GM23338 (cell line): ENCODE data around the gene CCL4L2. TPM values are rescaled to one million over a fixed set of nuclear protein-coding genes. Genes with fewer than 3 reads are reported as not detected.

ENCODE experiments used
- ATAC-seq: fragments of 200-7000 bp; cut with Tn5 transposase; 3 replicates; pipeline ENCODE4 v1.9.1; 2020
- DNase-seq: peaks from one replicate; pipeline ENCODE4 v3.0.0-alpha.2; 2015; ENCODE audit warnings: low spot score
- H2AFZ ChIP-seq: fragments of 200-600 bp; sonication (generic); 2 replicates; pipeline ENCODE4 v1.8.0; 2016; ENCODE audit warnings: antibody characterized with exemption, mild to moderate bottlenecking, moderate library complexity
- H3F3A ChIP-seq: fragments of 200-600 bp; sonication (generic); replicated peaks from 2 replicates; pipeline ENCODE4 v1.8.0; 2017; ENCODE audit warnings: antibody characterized with exemption, mixed run types, low read depth
- H3K27ac ChIP-seq: fragments of 200-600 bp; sonication (generic); 2 replicates; pipeline ENCODE4 v1.6.1; 2016; ENCODE audit warnings: low read depth
- H3K27me3 ChIP-seq: fragments of 200-600 bp; sonication (generic); 2 replicates; pipeline ENCODE4 v1.8.0; 2016; ENCODE audit warnings: mild to moderate bottlenecking, mixed run types, moderate library complexity; ENCODE audit not compliant: insufficient read depth
- H3K36me3 ChIP-seq: fragments of 200-600 bp; sonication (generic); 2 replicates; pipeline ENCODE4 v1.8.0; 2016; ENCODE audit warnings: mild to moderate bottlenecking; ENCODE audit not compliant: insufficient read depth
- H3K4me1 ChIP-seq: fragments of 200-600 bp; sonication (generic); 2 replicates; pipeline ENCODE4 v1.8.0; 2016; ENCODE audit warnings: mild to moderate bottlenecking, moderate library complexity; ENCODE audit not compliant: insufficient read depth
- H3K4me2 ChIP-seq: fragments of 200-600 bp; sonication (generic); 2 replicates; pipeline ENCODE4 v1.7.1; 2017; ENCODE audit warnings: mixed run types
- H3K4me3 ChIP-seq: fragments of 200-600 bp; sonication (generic); 2 replicates; pipeline ENCODE4 v1.6.1; 2016; ENCODE audit warnings: mixed run types
- H3K79me2 ChIP-seq: fragments of 200-600 bp; sonication (generic); replicated peaks from 2 replicates; pipeline ENCODE4 v1.8.0; 2017; ENCODE audit warnings: mild to moderate bottlenecking; ENCODE audit not compliant: insufficient read depth
- H3K9me2 ChIP-seq: fragments of 200-600 bp; sonication (generic); 2 replicates; pipeline ENCODE4 v1.8.0; 2017; ENCODE audit not compliant: insufficient read depth
- H4K20me1 ChIP-seq: fragments of 200-600 bp; sonication (generic); replicated peaks from 2 replicates; pipeline ENCODE4 v1.8.0; 2017; ENCODE audit warnings: mild to moderate bottlenecking; ENCODE audit not compliant: insufficient read depth
- H3K27ac Mint-ChIP-seq: 2 replicates; pipeline ENCODE4 v1.8.0; 2020; ENCODE audit warnings: inconsistent platforms, mild to moderate bottlenecking, moderate library complexity, mixed read lengths
- H3K27me3 Mint-ChIP-seq: 3 replicates; pipeline ENCODE4 v1.8.0; 2022; ENCODE audit warnings: low read depth, mild to moderate bottlenecking, moderate library complexity, mixed read lengths, inconsistent platforms; ENCODE audit not compliant: insufficient read depth, poor library complexity
- H3K36me3 Mint-ChIP-seq: 3 replicates; pipeline ENCODE4 v1.8.0; 2021; ENCODE audit warnings: low read depth, mild to moderate bottlenecking, inconsistent platforms, moderate library complexity, mixed read lengths
- H3K4me1 Mint-ChIP-seq: 3 replicates; pipeline ENCODE4 v1.8.0; 2020; ENCODE audit warnings: mild to moderate bottlenecking, inconsistent platforms, mixed read lengths
- H3K4me3 Mint-ChIP-seq: 3 replicates; pipeline ENCODE4 v1.8.0; 2021; ENCODE audit warnings: moderate library complexity, mild to moderate bottlenecking, inconsistent platforms, mixed read lengths
- H3K9me3 Mint-ChIP-seq: 3 replicates; pipeline ENCODE4 v1.8.0; 2020; ENCODE audit warnings: moderate library complexity, mild to moderate bottlenecking, inconsistent platforms, mixed read lengths
- CREB1 ChIP-seq: fragments of 250-450 bp; sonication (Bioruptor Pico); IDR thresholded peaks from 2 replicates; pipeline ENCODE4 v1.5.0; 2020; ENCODE audit warnings: low read depth, mild to moderate bottlenecking, moderate library complexity
- CTCF ChIP-seq, 2 experiments: fragments of 200-600 bp in 1 of 2; sonication (generic) in 1 of 2; conservative IDR thresholded peaks; 2 replicates each; pipeline versions ENCODE4 v1.5.1 to v1.6.1; 2016 to 2017; ENCODE audit warnings: antibody characterized with exemption in 2 of 2, low read depth in 2 of 2, mild to moderate bottlenecking in 2 of 2, moderate library complexity in 1 of 2
- ETS1 ChIP-seq: IDR thresholded peaks from 2 replicates; pipeline ENCODE4 v1.6.1; 2016; ENCODE audit warnings: antibody characterized with exemption
- EZH2 ChIP-seq: fragments of 200-600 bp; sonication (generic); IDR thresholded peaks from one replicate; pipeline ENCODE4 v1.8.0; 2017; ENCODE audit warnings: antibody characterized with exemption, mild to moderate bottlenecking, low read depth; ENCODE audit not compliant: unreplicated experiment
- EZH2phosphoT487 ChIP-seq: fragments of 200-600 bp; sonication (generic); IDR thresholded peaks from one replicate; pipeline ENCODE4 v1.8.1; 2018; ENCODE audit warnings: antibody characterized with exemption; ENCODE audit not compliant: unreplicated experiment
- JUNB ChIP-seq: IDR thresholded peaks from one replicate; pipeline ENCODE4 v1.6.1; 2016; ENCODE audit warnings: antibody characterized with exemption; ENCODE audit not compliant: unreplicated experiment
- NANOG ChIP-seq: IDR thresholded peaks from 2 replicates; pipeline ENCODE4 v1.6.1; 2016; ENCODE audit warnings: antibody characterized with exemption, borderline replicate concordance
- POLR2AphosphoS5 ChIP-seq: IDR thresholded peaks from 2 replicates; pipeline ENCODE4 v1.6.1; 2016; ENCODE audit warnings: antibody characterized with exemption, low read depth
- REST ChIP-seq: IDR thresholded peaks from one replicate; pipeline ENCODE4 v1.6.1; 2018; ENCODE audit warnings: antibody characterized with exemption; ENCODE audit not compliant: unreplicated experiment
- STAT1 ChIP-seq: IDR thresholded peaks from one replicate; pipeline ENCODE4 v1.6.1; 2016; ENCODE audit warnings: antibody characterized with exemption; ENCODE audit not compliant: unreplicated experiment
- ZNF114 ChIP-seq: fragments of 250-450 bp; sonication (Bioruptor Pico); IDR thresholded peaks from 2 replicates; pipeline ENCODE4 v1.5.0; 2020; ENCODE audit warnings: mild to moderate bottlenecking, moderate library complexity
- ZNF331 ChIP-seq: fragments of 250-450 bp; sonication (Bioruptor Pico); IDR thresholded peaks from 2 replicates; pipeline ENCODE4 v1.5.0; 2020; ENCODE audit warnings: low read depth, mild to moderate bottlenecking, moderate library complexity
- polyA plus RNA-seq: library from polyadenylated mRNA; unstranded; fragments of >200 nt; fragmentation: Nextera tagmentation; extraction: Ambion mirVana; gene quantifications from 2 replicates; pipeline ENCODE4 v1.2.1, GENCODE V29; 2016
- total RNA-seq: library from RNA; depleted of rRNA; stranded (reverse); fragments of >200 nt; shearing (Covaris generic); gene quantifications from 2 replicates; pipeline ENCODE4 v1.2.3, GENCODE V29; 2014
- TF ChIP-seq, protein P1 (sequence below): fragments of 250-450 bp; sonication (Bioruptor Pico); IDR thresholded peaks from 2 replicates; pipeline ENCODE4 v1.5.0; 2020; ENCODE audit warnings: mild to moderate bottlenecking, moderate library complexity

The CCL4L2 gene
- total and polyA plus RNA-seq, 2 experiments from 2014 or later = not detected

GRCh38 chr17:36213695-36214094, 2.8 kb downstream of the CCL4L2 start:
- Histone ChIP-seq H3K4me3 (no peak overlapping the region), H4K20me1 (no peaks in the 10 kb centered on the region), H2AFZ (no peak overlapping the region), H3K27ac (no peak overlapping the region), H3F3A (no peaks in the 10 kb centered on the region), H3K27me3 (no peaks in the 10 kb centered on the region), H3K79me2 (no peaks in the 10 kb centered on the region), H3K36me3 (peaks cover 4% of the 10 kb centered on the region; the same call in 1 of the 2 replicates), H3K4me2 (no peak overlapping the region), H3K9me2 (peaks cover 14% of the 10 kb centered on the region), H3K4me1 (no peaks in the 10 kb centered on the region)
- TF ChIP-seq CTCF (conservative IDR thresholded peaks at IDR 0.05; ENCODE audit: low read depth in 2 of 2) = no peak
- no peak for TF ChIP-seq EZH2
- no peak for TF ChIP-seq POLR2AphosphoS5
- no peak for TF ChIP-seq ETS1
- no peak for TF ChIP-seq STAT1
- no peak for TF ChIP-seq ZNF114 (CRISPR knock-in tag)
- no peak for TF ChIP-seq CREB1 (CRISPR knock-in tag)
- TF ChIP-seq, protein P1, sequence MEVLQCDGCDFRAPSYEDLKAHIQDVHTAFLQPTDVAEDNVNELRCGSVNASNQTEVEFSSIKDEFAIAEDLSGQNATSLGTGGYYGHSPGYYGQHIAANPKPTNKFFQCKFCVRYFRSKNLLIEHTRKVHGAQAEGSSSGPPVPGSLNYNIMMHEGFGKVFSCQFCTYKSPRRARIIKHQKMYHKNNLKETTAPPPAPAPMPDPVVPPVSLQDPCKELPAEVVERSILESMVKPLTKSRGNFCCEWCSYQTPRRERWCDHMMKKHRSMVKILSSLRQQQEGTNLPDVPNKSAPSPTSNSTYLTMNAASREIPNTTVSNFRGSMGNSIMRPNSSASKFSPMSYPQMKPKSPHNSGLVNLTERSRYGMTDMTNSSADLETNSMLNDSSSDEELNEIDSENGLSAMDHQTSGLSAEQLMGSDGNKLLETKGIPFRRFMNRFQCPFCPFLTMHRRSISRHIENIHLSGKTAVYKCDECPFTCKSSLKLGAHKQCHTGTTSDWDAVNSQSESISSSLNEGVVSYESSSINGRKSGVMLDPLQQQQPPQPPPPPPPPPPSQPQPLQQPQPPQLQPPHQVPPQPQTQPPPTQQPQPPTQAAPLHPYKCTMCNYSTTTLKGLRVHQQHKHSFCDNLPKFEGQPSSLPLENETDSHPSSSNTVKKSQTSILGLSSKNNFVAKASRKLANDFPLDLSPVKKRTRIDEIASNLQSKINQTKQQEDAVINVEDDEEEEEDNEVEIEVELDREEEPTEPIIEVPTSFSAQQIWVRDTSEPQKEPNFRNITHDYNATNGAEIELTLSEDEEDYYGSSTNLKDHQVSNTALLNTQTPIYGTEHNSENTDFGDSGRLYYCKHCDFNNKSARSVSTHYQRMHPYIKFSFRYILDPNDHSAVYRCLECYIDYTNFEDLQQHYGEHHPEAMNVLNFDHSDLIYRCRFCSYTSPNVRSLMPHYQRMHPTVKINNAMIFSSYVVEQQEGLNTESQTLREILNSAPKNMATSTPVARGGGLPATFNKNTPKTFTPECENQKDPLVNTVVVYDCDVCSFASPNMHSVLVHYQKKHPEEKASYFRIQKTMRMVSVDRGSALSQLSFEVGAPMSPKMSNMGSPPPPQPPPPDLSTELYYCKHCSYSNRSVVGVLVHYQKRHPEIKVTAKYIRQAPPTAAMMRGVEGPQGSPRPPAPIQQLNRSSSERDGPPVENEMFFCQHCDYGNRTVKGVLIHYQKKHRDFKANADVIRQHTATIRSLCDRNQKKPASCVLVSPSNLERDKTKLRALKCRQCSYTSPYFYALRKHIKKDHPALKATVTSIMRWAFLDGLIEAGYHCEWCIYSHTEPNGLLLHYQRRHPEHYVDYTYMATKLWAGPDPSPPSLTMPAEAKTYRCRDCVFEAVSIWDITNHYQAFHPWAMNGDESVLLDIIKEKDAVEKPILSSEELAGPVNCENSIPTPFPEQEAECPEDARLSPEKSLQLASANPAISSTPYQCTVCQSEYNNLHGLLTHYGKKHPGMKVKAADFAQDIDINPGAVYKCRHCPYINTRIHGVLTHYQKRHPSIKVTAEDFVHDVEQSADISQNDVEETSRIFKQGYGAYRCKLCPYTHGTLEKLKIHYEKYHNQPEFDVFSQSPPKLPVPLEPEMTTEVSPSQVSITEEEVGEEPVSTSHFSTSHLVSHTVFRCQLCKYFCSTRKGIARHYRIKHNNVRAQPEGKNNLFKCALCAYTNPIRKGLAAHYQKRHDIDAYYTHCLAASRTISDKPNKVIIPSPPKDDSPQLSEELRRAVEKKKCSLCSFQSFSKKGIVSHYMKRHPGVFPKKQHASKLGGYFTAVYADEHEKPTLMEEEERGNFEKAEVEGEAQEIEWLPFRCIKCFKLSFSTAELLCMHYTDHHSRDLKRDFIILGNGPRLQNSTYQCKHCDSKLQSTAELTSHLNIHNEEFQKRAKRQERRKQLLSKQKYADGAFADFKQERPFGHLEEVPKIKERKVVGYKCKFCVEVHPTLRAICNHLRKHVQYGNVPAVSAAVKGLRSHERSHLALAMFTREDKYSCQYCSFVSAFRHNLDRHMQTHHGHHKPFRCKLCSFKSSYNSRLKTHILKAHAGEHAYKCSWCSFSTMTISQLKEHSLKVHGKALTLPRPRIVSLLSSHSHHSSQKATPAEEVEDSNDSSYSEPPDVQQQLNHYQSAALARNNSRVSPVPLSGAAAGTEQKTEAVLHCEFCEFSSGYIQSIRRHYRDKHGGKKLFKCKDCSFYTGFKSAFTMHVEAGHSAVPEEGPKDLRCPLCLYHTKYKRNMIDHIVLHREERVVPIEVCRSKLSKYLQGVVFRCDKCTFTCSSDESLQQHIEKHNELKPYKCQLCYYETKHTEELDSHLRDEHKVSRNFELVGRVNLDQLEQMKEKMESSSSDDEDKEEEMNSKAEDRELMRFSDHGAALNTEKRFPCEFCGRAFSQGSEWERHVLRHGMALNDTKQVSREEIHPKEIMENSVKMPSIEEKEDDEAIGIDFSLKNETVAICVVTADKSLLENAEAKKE (CRISPR knock-in tag) = no peak
- TF ChIP-seq REST = no peak
- TF ChIP-seq ZNF331 (CRISPR knock-in tag) = no peak
- no peak for TF ChIP-seq EZH2phosphoT487
- no peak for TF ChIP-seq NANOG
- TF ChIP-seq JUNB = no peak
- H3K9me3 Mint-ChIP-seq = peaks cover 11% of the 10 kb centered on the region
- H3K36me3 Mint-ChIP-seq = no peaks in the 10 kb centered on the region
- no peak overlapping the region for H3K4me3 Mint-ChIP-seq
- peaks cover 2% of the 10 kb centered on the region for H3K27me3 Mint-ChIP-seq
- DNase-seq (no peak), ATAC-seq (no peak)
- H3K4me1 Mint-ChIP-seq = peaks cover 10% of the 10 kb centered on the region; the same call in 2 of the 3 replicates
- H3K27ac Mint-ChIP-seq = no peak overlapping the region
